PC-3 (cell line): Measurements from ENCODE around the gene CDH4. TPM values are rescaled to one million over a fixed set of nuclear protein-coding genes. Genes with fewer than 3 reads are reported as not detected.

Source experiments
- ATAC-seq: fragments of 200-7000 bp; cut with Tn5 transposase; 2 replicates; pipeline ENCODE4 v1.9.1; 2020; ENCODE audit warnings: mild to moderate bottlenecking, moderate library complexity
- BruUV-seq: library from RNA; stranded (reverse); fragments of 400-500 nt; replicated peaks from 2 replicates; lab custom pipeline; 2021; lab: Mats Ljungman, UMichigan
- CTCF ChIA-PET: fragments of 300-600 bp; sonication (Branson Sonifier 250); formaldehyde crosslinking; loops from one replicate; lab custom pipeline; 2022; ENCODE audit warnings: antibody characterized with exemption; lab: Charles Lee
- POLR2A ChIA-PET: fragments of 300-600 bp; sonication (Branson Sonifier 250); formaldehyde crosslinking; loops from one replicate; lab custom pipeline; 2022; ENCODE audit warnings: antibody characterized with exemption; ENCODE audit not compliant: unreplicated experiment; lab: Charles Lee
- DNase-seq: peaks from one replicate; pipeline ENCODE4 v3.0.0-alpha.2; 2015
- H2AFZ ChIP-seq: fragments of 300-600 bp; sonication (generic); 2 replicates; pipeline ENCODE4 v1.6.0; 2016; ENCODE audit warnings: antibody characterized with exemption, low read length
- H3F3A ChIP-seq: fragments of 300-600 bp; sonication (generic); one replicate; pipeline ENCODE4 v1.6.0; 2017; ENCODE audit warnings: antibody characterized with exemption, low read length, control low read depth, mild to moderate bottlenecking; ENCODE audit not compliant: unreplicated experiment
- H3K27ac ChIP-seq: fragments of 300-600 bp; sonication (generic); 2 replicates; pipeline ENCODE4 v1.5.1; 2016; ENCODE audit warnings: mild to moderate bottlenecking, low read length
- H3K27me3 ChIP-seq: fragments of 300-600 bp; sonication (generic); 2 replicates; pipeline ENCODE4 v1.6.1; 2016; ENCODE audit warnings: low read length, mixed read lengths
- H3K36me3 ChIP-seq: fragments of 300-600 bp; sonication (generic); 2 replicates; pipeline ENCODE4 v1.6.1; 2016; ENCODE audit warnings: low read depth, mixed run types, low read length, mixed read lengths
- H3K4me1 ChIP-seq: fragments of 300-600 bp; sonication (generic); 2 replicates; pipeline ENCODE4 v1.5.1; 2016; ENCODE audit warnings: low read length; ENCODE audit not compliant: insufficient read depth
- H3K4me2 ChIP-seq: fragments of 300-600 bp; sonication (generic); 2 replicates; pipeline ENCODE4 v1.6.0; 2016; ENCODE audit warnings: low read length
- H3K4me3 ChIP-seq: fragments of 300-600 bp; sonication (generic); 2 replicates; pipeline ENCODE4 v1.5.1; 2016; ENCODE audit warnings: mild to moderate bottlenecking, low read length, mixed read lengths
- H3K79me2 ChIP-seq: fragments of 300-600 bp; sonication (generic); 2 replicates; pipeline ENCODE4 v1.6.1; 2017; ENCODE audit warnings: low read length, mixed read lengths
- H3K9ac ChIP-seq: fragments of 300-600 bp; sonication (generic); 2 replicates; pipeline ENCODE4 v1.6.0; 2016; ENCODE audit warnings: mild to moderate bottlenecking, low read length
- H3K9me2 ChIP-seq: fragments of 300-600 bp; sonication (generic); replicated peaks from 2 replicates; pipeline ENCODE4 v1.6.1; 2016; ENCODE audit warnings: mixed run types, low read length, mixed read lengths
- H3K9me3 ChIP-seq: fragments of 300-600 bp; sonication (generic); 2 replicates; pipeline ENCODE4 v1.6.1; 2016; ENCODE audit warnings: low read length, mixed read lengths
- H4K20me1 ChIP-seq: fragments of 300-600 bp; sonication (generic); 2 replicates; pipeline ENCODE4 v1.6.1; 2016; ENCODE audit warnings: low read length, mixed read lengths
- EZH2 ChIP-seq: fragments of 300-600 bp; sonication (generic); IDR thresholded peaks from one replicate; pipeline ENCODE4 v1.6.1; 2017; ENCODE audit warnings: antibody characterized with exemption, mild to moderate bottlenecking, low read length; ENCODE audit not compliant: unreplicated experiment
- EZH2phosphoT487 ChIP-seq: fragments of 300-600 bp; sonication (generic); IDR thresholded peaks from 2 replicates; pipeline ENCODE4 v1.6.1; 2018; ENCODE audit warnings: mild to moderate bottlenecking, antibody characterized with exemption, low read length, borderline replicate concordance
- intact Hi-C: fragments of 100-400 bp; cut with micrococcal nuclease; formaldehyde crosslinking; loops from 2 replicates; pipeline ENCODE4 v1.9.0; 2023
- total RNA-seq: library from RNA; depleted of rRNA; stranded (reverse); fragments of >200 nt; gene quantifications from 2 replicates; pipeline ENCODE4 v1.2.3, GENCODE V29; 2014
- TF ChIP-seq, protein P1 (sequence below): fragments of 300-600 bp; sonication (generic); conservative IDR thresholded peaks from 2 replicates; pipeline ENCODE4 v1.5.1; 2017; ENCODE audit warnings: antibody characterized with exemption, low read depth, mild to moderate bottlenecking, low read length

CDH4 gene
- total RNA-seq, 1 experiment from 2014 or later: not detected

DNA sequence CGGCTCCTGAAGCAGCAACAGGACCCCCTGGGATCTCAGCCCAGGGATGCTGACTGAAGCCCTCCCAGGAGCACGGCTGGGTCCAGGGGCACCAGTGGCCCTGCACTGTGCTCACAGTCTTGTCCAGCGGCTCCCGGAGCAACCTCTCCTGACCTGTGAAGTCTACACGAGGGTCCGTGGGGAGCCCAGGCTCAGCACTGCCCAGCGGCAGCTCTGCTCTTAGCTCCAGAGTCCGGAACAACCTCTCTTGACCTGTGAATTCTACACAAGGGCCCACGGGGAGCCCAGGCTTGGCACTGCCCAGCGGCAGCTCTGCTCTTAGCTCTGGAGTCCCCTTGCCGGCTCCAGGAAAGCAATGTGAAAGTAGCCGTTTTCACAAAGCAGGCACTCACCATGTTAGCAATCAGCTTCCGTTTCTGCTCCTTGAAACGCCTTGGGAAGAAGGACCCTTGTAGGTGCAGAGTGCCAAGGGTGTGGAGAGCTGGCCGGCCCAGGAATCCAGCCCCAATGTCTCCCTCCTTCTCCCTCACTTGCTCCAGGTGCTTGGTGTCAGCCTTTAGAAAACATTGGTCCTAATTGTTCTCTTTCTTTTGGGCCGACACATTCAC is 310.9 kb downstream of the CDH4 start:
- no peaks in the 10 kb centered on the region for H3F3A ChIP-seq
- no peak overlapping the region for H3K9ac ChIP-seq
- H3K36me3 ChIP-seq: no peaks in the 10 kb centered on the region
- peaks cover 8% of the 10 kb centered on the region for H3K27me3 ChIP-seq
- H3K4me3 ChIP-seq: no peak overlapping the region
- intact Hi-C loops: no loop called here
- H2AFZ ChIP-seq: no peak overlapping the region
- no peak for TF ChIP-seq EZH2phosphoT487
- TF ChIP-seq, protein P1, sequence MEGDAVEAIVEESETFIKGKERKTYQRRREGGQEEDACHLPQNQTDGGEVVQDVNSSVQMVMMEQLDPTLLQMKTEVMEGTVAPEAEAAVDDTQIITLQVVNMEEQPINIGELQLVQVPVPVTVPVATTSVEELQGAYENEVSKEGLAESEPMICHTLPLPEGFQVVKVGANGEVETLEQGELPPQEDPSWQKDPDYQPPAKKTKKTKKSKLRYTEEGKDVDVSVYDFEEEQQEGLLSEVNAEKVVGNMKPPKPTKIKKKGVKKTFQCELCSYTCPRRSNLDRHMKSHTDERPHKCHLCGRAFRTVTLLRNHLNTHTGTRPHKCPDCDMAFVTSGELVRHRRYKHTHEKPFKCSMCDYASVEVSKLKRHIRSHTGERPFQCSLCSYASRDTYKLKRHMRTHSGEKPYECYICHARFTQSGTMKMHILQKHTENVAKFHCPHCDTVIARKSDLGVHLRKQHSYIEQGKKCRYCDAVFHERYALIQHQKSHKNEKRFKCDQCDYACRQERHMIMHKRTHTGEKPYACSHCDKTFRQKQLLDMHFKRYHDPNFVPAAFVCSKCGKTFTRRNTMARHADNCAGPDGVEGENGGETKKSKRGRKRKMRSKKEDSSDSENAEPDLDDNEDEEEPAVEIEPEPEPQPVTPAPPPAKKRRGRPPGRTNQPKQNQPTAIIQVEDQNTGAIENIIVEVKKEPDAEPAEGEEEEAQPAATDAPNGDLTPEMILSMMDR: no peak
- no peak for TF ChIP-seq EZH2
- no peaks in the 10 kb centered on the region for H4K20me1 ChIP-seq
- no peak overlapping the region for H3K4me2 ChIP-seq
- no peak for ATAC-seq
- no peak for DNase-seq
- ChIA-PET CTCF (no interaction called here), POLR2A (no interaction called here)
- no peaks in the 10 kb centered on the region for H3K79me2 ChIP-seq
- H3K9me3 ChIP-seq: no peaks in the 10 kb centered on the region
- no TSS peak for BruUV-seq
- no peaks in the 10 kb centered on the region for H3K4me1 ChIP-seq
- no peak overlapping the region for H3K27ac ChIP-seq
- no peaks in the 10 kb centered on the region for H3K9me2 ChIP-seq

DNA sequence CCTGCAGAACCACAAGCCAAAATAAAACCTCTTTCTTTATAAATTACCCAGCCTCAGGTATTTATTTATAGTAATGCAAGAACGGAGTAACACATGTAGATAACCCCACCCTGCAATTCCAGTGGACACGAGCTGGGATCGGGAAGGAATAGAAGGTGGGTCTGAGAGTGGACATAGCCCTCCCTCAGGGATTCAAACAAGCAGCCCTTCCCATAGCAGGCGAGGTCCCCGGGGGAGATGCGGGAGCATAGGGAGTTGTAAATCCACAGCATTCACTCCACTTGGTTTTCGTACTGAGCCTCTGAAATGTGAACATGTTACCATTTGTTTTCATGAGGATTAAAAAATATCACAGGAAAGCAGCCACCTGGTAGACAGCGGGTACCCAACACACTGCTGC is 312.6 kb downstream of the CDH4 start:
- Histone ChIP-seq H3K27me3 (peaks cover 6% of the 10 kb centered on the region), H3K79me2 (no peaks in the 10 kb centered on the region), H3K27ac (no peak overlapping the region), H3K36me3 (no peaks in the 10 kb centered on the region), H3K4me3 (no peak overlapping the region), H3F3A (no peaks in the 10 kb centered on the region), H3K4me1 (no peaks in the 10 kb centered on the region), H3K9ac (no peak overlapping the region), H4K20me1 (no peaks in the 10 kb centered on the region), H2AFZ (no peak overlapping the region), H3K4me2 (no peak overlapping the region), H3K9me2 (no peaks in the 10 kb centered on the region), H3K9me3 (no peaks in the 10 kb centered on the region)
- ChIA-PET CTCF (no interaction called here), POLR2A (no interaction called here)
- intact Hi-C loops: no loop called here
- TF ChIP-seq EZH2phosphoT487 (no peak), EZH2 (no peak)
- TF ChIP-seq, protein P1: no peak
- no TSS peak for BruUV-seq
- no peak for DNase-seq
- no peak for ATAC-seq

DNA sequence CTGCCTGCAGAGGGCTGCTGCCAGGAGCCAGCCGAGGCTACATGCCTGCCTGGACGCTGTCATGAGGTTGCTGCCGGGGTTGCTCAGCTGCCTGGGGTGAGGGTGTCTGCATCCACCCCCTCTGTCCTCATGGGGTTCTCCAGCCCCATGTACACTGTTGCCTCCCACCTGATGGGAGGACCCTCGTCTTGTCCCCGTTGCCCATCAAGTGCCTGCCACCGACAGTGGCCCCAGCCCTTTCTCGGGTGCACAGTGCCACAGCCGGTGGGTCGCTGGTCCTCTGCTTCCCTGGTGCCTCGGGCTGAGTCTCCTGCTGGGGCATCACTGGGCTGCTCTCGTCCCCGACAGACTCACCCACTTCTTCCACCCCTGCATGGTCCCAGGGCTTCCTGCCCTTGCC is 313.7 kb downstream of the CDH4 start:
- no peak for ATAC-seq
- intact Hi-C loops: no loop called here
- no peaks in the 10 kb centered on the region for H3K4me1 ChIP-seq
- CTCF ChIA-PET: no interaction called here
- H4K20me1 ChIP-seq: no peaks in the 10 kb centered on the region
- DNase-seq: no peak
- H3K9me3 ChIP-seq: no peaks in the 10 kb centered on the region
- peaks cover 18% of the 10 kb centered on the region for H3K27me3 ChIP-seq
- H3K9ac ChIP-seq: no peak overlapping the region
- no peak overlapping the region for H3K4me2 ChIP-seq
- H3F3A ChIP-seq: no peaks in the 10 kb centered on the region
- POLR2A ChIA-PET: no interaction called here
- BruUV-seq: no TSS peak
- TF ChIP-seq, protein P1: no peak
- TF ChIP-seq EZH2: no peak
- TF ChIP-seq EZH2phosphoT487: no peak
- no peak overlapping the region for H3K27ac ChIP-seq
- no peak overlapping the region for H3K4me3 ChIP-seq
- no peaks in the 10 kb centered on the region for H3K79me2 ChIP-seq
- H3K36me3 ChIP-seq: no peaks in the 10 kb centered on the region
- no peaks in the 10 kb centered on the region for H3K9me2 ChIP-seq
- no peak overlapping the region for H2AFZ ChIP-seq
